ENCODE data around the gene TMEM255B. TPM values are rescaled to one million over a fixed set of nuclear protein-coding genes. Genes with fewer than 3 reads are reported as not detected.
A peak's percentile ranks its signal among the peaks of the same experiment; 100 is the strongest.

The TMEM255B gene
- total RNA-seq, 4 donors from 2014 or later: 1.8 to 17.3 (median 3.5) TPM; not detected in 1

DNA sequence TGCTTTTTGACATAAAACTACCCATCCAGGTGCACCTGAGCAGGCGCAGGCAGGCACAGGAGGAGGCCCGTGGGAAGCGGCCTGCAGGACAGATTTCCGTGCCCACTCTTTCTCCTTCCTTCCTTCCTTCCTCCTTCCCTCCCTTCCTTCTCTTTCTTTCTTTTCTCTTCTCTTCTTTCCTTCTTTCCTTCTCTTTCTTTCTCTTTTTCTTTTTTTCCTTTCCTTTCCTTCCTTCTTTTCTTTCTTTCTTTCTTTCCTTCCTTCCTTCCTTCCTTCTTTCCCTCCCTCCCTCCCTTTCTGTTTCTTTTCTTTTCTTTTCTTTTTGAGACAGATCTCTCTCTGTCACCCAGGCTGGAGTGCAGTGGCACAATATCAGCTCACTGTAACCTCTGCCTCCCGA lies 21.2 kb upstream of the TMEM255B start:
- Histone ChIP-seq H3K9me3 (no peaks in the 10 kb centered on the region), H3K4me1 (peaks cover 0 to 15% (median 7%) of the 10 kb centered on the region in 4 donors), H3K27ac (no peak overlapping the region), H3K27me3 (no peaks in the 10 kb centered on the region), H3K36me3 (no peaks in the 10 kb centered on the region), H3K4me3 (no peak overlapping the region)
- DNase-seq: no peak
- no peak for TF ChIP-seq POLR2A (IDR thresholded peaks at IDR 0.05)
- no peak for TF ChIP-seq CTCF (IDR thresholded peaks at IDR 0.05)

DNA sequence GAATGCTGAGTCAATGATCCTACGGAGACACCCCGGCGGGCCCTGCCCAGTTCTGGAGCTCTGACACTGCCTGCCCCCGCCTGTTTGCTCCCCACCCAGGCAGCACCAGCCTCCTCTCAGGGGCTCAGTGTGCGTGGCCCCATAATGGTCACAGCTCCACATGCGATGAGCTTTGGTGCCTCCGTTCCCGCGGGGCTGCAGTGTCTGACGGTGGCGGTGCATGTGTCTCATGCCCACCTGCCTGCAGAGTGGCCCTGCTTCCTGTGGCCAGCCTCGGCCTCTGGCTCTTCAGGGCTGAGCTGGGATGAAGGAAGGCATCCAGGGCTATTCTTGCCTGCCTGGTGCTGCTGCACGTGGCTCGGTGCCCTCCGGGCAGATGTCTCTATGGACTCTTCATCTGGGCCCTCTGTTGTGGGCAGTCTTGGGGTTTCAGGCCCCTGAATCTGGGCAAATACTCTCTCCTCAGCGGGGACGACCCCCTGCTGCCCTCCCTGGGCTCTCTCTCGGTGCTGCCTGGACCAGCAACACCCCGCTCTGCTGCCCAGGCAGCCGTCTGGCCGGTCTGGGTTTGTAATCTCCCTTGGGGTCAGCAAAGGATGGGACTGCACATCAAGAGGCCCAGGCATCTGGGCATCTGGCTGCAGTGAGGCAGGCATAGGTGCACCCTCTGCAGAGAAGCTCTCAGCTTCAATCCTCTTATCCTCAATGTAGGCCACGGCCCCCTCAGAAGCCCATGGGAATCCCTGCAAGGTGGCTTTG lies 19.3 kb upstream of the TMEM255B start:
- Histone ChIP-seq H3K9me3 (no peaks in the 10 kb centered on the region), H3K36me3 (no peaks in the 10 kb centered on the region), H3K4me3 (no peak overlapping the region), H3K27ac (no peak overlapping the region), H3K4me1 (peaks cover 0 to 15% (median 7%) of the 10 kb centered on the region in 4 donors), H3K27me3 (no peaks in the 10 kb centered on the region)
- TF ChIP-seq POLR2A (IDR thresholded peaks at IDR 0.05) (no peak), CTCF (IDR thresholded peaks at IDR 0.05) (no peak)
- DNase-seq: peak in 1 of 3 donors; percentile 25

- TF ChIP-seq POLR2A (IDR thresholded peaks at IDR 0.05) (no peak), CTCF (IDR thresholded peaks at IDR 0.05) (no peak)
- peak in 1 of 3 donors; percentile 28 for DNase-seq
- Histone ChIP-seq H3K4me3 (no peak overlapping the region), H3K27me3 (no peaks in the 10 kb centered on the region), H3K36me3 (no peaks in the 10 kb centered on the region), H3K9me3 (no peaks in the 10 kb centered on the region), H3K4me1 (peaks cover 0 to 15% (median 7%) of the 10 kb centered on the region in 4 donors), H3K27ac (no peak overlapping the region)
Measured at GRCh38 chr13:113740286-113740556, 18.8 kb upstream of the TMEM255B start.

DNA sequence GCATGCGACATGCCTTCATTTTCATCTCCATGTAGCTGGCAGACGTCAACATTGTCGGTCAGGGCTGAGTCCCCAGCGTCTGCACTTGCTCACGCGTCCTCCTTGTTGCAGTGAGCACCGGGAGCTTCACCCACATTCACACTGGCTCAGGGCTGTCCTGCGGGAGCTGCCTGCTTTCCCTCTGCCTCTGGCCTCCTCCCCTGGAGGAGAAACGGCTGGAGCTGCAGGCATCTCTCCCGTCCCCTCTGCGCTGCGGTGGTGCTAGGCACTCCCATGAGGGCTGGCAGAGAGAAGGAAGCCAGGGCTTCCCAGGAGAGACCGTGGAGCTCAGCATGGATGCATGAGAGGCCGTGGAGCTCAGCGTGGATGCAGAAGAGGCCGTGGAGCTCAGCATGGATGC lies 18.4 kb upstream of the TMEM255B start:
- Histone ChIP-seq H3K27me3 (no peaks in the 10 kb centered on the region), H3K9me3 (no peaks in the 10 kb centered on the region)

DNA sequence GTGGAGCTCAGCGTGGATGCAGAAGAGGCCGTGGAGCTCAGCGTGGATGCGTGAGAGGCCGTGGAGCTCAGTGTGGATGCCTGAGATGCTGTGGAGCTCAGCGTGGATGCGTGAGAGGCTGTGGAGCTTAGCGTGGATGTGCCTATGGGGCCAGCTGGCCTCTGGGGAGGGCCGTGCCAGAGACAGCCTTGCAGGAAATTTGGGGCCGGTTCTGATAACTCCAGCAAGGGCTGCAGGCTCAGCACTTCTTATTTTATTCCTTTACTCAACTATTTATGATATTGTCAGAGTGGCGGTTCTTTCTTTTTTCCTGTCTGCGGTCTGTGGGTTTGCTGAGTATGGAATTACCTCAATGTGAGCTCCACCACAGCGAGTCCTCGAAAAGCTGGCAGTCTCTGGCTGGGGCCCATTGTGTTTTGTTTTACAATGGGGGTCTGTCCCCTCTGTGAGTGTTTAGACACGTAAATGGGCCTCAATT lies 17.8 kb upstream of the TMEM255B start:
- no peak overlapping the region for H3K4me3 ChIP-seq
- no peaks in the 10 kb centered on the region for H3K36me3 ChIP-seq
- TF ChIP-seq CTCF (IDR thresholded peaks at IDR 0.05): no peak
- TF ChIP-seq POLR2A (IDR thresholded peaks at IDR 0.05): no peak
- DNase-seq: peak in 1 of 3 donors; percentile 14
- H3K27ac ChIP-seq: no peak overlapping the region
- no peaks in the 10 kb centered on the region for H3K27me3 ChIP-seq
- peaks cover 0 to 15% (median 7%) of the 10 kb centered on the region in 4 donors for H3K4me1 ChIP-seq
- no peaks in the 10 kb centered on the region for H3K9me3 ChIP-seq

More for the DNA sequence above, 18.4 kb upstream of the TMEM255B start:
- H3K4me3 ChIP-seq: no peak overlapping the region
- no peaks in the 10 kb centered on the region for H3K36me3 ChIP-seq
- TF ChIP-seq CTCF (IDR thresholded peaks at IDR 0.05) (no peak), POLR2A (IDR thresholded peaks at IDR 0.05) (no peak)
- H3K27ac ChIP-seq: no peak overlapping the region
- peak in 1 of 3 donors; percentile 35 for DNase-seq
- H3K4me1 ChIP-seq: peaks cover 0 to 15% (median 7%) of the 10 kb centered on the region in 4 donors

Data from Peyer's patch (tissue), 4 donors.